GM23338 (cell line): Measurements from ENCODE around the gene RTN4RL2. TPM values are rescaled to one million over a fixed set of nuclear protein-coding genes. Genes with fewer than 3 reads are reported as not detected.

Experiments
- ATAC-seq: fragments of 200-7000 bp; cut with Tn5 transposase; 3 replicates; pipeline ENCODE4 v1.9.1; 2020
- DNase-seq: peaks from one replicate; pipeline ENCODE4 v3.0.0-alpha.2; 2015; ENCODE audit warnings: low spot score
- H2AFZ ChIP-seq: fragments of 200-600 bp; sonication (generic); 2 replicates; pipeline ENCODE4 v1.8.0; 2016; ENCODE audit warnings: antibody characterized with exemption, mild to moderate bottlenecking, moderate library complexity
- H3F3A ChIP-seq: fragments of 200-600 bp; sonication (generic); replicated peaks from 2 replicates; pipeline ENCODE4 v1.8.0; 2017; ENCODE audit warnings: antibody characterized with exemption, mixed run types, low read depth
- H3K27ac ChIP-seq: fragments of 200-600 bp; sonication (generic); 2 replicates; pipeline ENCODE4 v1.6.1; 2016; ENCODE audit warnings: low read depth
- H3K27me3 ChIP-seq: fragments of 200-600 bp; sonication (generic); 2 replicates; pipeline ENCODE4 v1.8.0; 2016; ENCODE audit warnings: mild to moderate bottlenecking, mixed run types, moderate library complexity; ENCODE audit not compliant: insufficient read depth
- H3K36me3 ChIP-seq: fragments of 200-600 bp; sonication (generic); 2 replicates; pipeline ENCODE4 v1.8.0; 2016; ENCODE audit warnings: mild to moderate bottlenecking; ENCODE audit not compliant: insufficient read depth
- H3K4me1 ChIP-seq: fragments of 200-600 bp; sonication (generic); 2 replicates; pipeline ENCODE4 v1.8.0; 2016; ENCODE audit warnings: mild to moderate bottlenecking, moderate library complexity; ENCODE audit not compliant: insufficient read depth
- H3K4me2 ChIP-seq: fragments of 200-600 bp; sonication (generic); 2 replicates; pipeline ENCODE4 v1.7.1; 2017; ENCODE audit warnings: mixed run types
- H3K4me3 ChIP-seq: fragments of 200-600 bp; sonication (generic); 2 replicates; pipeline ENCODE4 v1.6.1; 2016; ENCODE audit warnings: mixed run types
- H3K79me2 ChIP-seq: fragments of 200-600 bp; sonication (generic); replicated peaks from 2 replicates; pipeline ENCODE4 v1.8.0; 2017; ENCODE audit warnings: mild to moderate bottlenecking; ENCODE audit not compliant: insufficient read depth
- H3K9me2 ChIP-seq: fragments of 200-600 bp; sonication (generic); 2 replicates; pipeline ENCODE4 v1.8.0; 2017; ENCODE audit not compliant: insufficient read depth
- H4K20me1 ChIP-seq: fragments of 200-600 bp; sonication (generic); replicated peaks from 2 replicates; pipeline ENCODE4 v1.8.0; 2017; ENCODE audit warnings: mild to moderate bottlenecking; ENCODE audit not compliant: insufficient read depth
- H3K27ac Mint-ChIP-seq: 2 replicates; pipeline ENCODE4 v1.8.0; 2020; ENCODE audit warnings: inconsistent platforms, mild to moderate bottlenecking, moderate library complexity, mixed read lengths
- H3K27me3 Mint-ChIP-seq: 3 replicates; pipeline ENCODE4 v1.8.0; 2022; ENCODE audit warnings: low read depth, mild to moderate bottlenecking, moderate library complexity, mixed read lengths, inconsistent platforms; ENCODE audit not compliant: insufficient read depth, poor library complexity
- H3K36me3 Mint-ChIP-seq: 3 replicates; pipeline ENCODE4 v1.8.0; 2021; ENCODE audit warnings: low read depth, mild to moderate bottlenecking, inconsistent platforms, moderate library complexity, mixed read lengths
- H3K4me1 Mint-ChIP-seq: 3 replicates; pipeline ENCODE4 v1.8.0; 2020; ENCODE audit warnings: mild to moderate bottlenecking, inconsistent platforms, mixed read lengths
- H3K4me3 Mint-ChIP-seq: 3 replicates; pipeline ENCODE4 v1.8.0; 2021; ENCODE audit warnings: moderate library complexity, mild to moderate bottlenecking, inconsistent platforms, mixed read lengths
- H3K9me3 Mint-ChIP-seq: 3 replicates; pipeline ENCODE4 v1.8.0; 2020; ENCODE audit warnings: moderate library complexity, mild to moderate bottlenecking, inconsistent platforms, mixed read lengths
- CREB1 ChIP-seq: fragments of 250-450 bp; sonication (Bioruptor Pico); IDR thresholded peaks from 2 replicates; pipeline ENCODE4 v1.5.0; 2020; ENCODE audit warnings: low read depth, mild to moderate bottlenecking, moderate library complexity
- EZH2 ChIP-seq: fragments of 200-600 bp; sonication (generic); IDR thresholded peaks from one replicate; pipeline ENCODE4 v1.8.0; 2017; ENCODE audit warnings: antibody characterized with exemption, mild to moderate bottlenecking, low read depth; ENCODE audit not compliant: unreplicated experiment
- EZH2phosphoT487 ChIP-seq: fragments of 200-600 bp; sonication (generic); IDR thresholded peaks from one replicate; pipeline ENCODE4 v1.8.1; 2018; ENCODE audit warnings: antibody characterized with exemption; ENCODE audit not compliant: unreplicated experiment
- JUNB ChIP-seq: IDR thresholded peaks from one replicate; pipeline ENCODE4 v1.6.1; 2016; ENCODE audit warnings: antibody characterized with exemption; ENCODE audit not compliant: unreplicated experiment
- POLR2AphosphoS5 ChIP-seq: IDR thresholded peaks from 2 replicates; pipeline ENCODE4 v1.6.1; 2016; ENCODE audit warnings: antibody characterized with exemption, low read depth
- STAT1 ChIP-seq: IDR thresholded peaks from one replicate; pipeline ENCODE4 v1.6.1; 2016; ENCODE audit warnings: antibody characterized with exemption; ENCODE audit not compliant: unreplicated experiment
- ZNF114 ChIP-seq: fragments of 250-450 bp; sonication (Bioruptor Pico); IDR thresholded peaks from 2 replicates; pipeline ENCODE4 v1.5.0; 2020; ENCODE audit warnings: mild to moderate bottlenecking, moderate library complexity
- long read RNA-seq: library from polyadenylated mRNA; unstranded; transcript quantifications from one replicate; pipeline ENCODE4 v2.0.0, GENCODE V29; 2020; ENCODE audit not compliant: unreplicated experiment
- polyA plus RNA-seq: library from polyadenylated mRNA; unstranded; fragments of >200 nt; fragmentation: Nextera tagmentation; extraction: Ambion mirVana; gene quantifications from 2 replicates; pipeline ENCODE4 v1.2.1, GENCODE V29; 2016
- total RNA-seq: library from RNA; depleted of rRNA; stranded (reverse); fragments of >200 nt; shearing (Covaris generic); gene quantifications from 2 replicates; pipeline ENCODE4 v1.2.3, GENCODE V29; 2014; rRNA removed
- TF ChIP-seq, protein P1 (sequence below), 2 experiments: fragments of 200-600 bp in 1 of 2; sonication (generic) in 1 of 2; conservative IDR thresholded peaks; 2 replicates each; pipeline versions ENCODE4 v1.5.1 to v1.6.1; 2016 to 2017; ENCODE audit warnings: antibody characterized with exemption in 2 of 2, low read depth in 2 of 2, mild to moderate bottlenecking in 2 of 2, moderate library complexity in 1 of 2
- TF ChIP-seq, protein P2 (sequence below): IDR thresholded peaks from one replicate; pipeline ENCODE4 v1.6.1; 2018; ENCODE audit warnings: antibody characterized with exemption; ENCODE audit not compliant: unreplicated experiment

The RTN4RL2 gene
- 15.9 and 16.1 TPM in 2 replicates for total RNA-seq
- 13.1 and 13.9 TPM in 2 replicates for polyA plus RNA-seq
- long read RNA-seq, partial matches to known transcripts, result 0 of 3 reads
- long read RNA-seq, other reads (novel, unspliced or antisense), result 1 of 3 reads

DNA sequence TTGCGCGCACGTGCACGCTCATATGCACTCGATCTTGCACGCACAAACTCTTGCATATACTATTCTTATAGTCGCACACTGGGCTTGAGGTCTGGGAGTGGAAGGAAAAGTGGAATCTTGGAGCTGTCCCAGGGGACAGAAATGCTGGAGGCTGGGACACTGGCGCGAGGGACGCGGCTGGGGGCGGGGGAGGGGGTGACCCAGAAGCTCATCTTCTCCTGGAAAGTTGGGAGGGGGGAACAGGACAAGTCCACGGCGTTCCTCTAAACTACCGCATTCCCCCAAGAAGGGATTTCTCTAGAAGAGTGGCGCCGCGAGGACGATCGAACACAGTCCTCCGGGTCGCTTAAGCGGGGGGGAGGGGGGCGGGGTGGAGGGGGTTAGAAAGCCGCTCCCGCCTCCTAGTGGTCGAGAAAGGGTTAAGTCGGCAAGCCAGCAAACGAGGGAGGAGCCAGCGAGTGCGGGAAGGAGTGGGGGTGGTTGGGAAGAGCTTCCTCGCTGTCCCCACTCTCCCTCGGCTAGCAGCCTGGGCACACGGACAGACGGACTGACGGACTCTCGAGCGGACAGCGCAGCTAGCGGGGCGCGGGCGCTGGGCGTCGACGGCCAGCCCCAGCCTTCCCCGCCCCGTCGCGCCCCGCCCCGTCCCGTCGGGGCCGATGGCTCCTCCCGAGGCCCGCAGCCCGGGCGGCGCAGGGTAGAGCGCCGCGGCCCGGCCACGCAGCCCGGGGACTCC lies at the start of gene RTN4RL2:
TSS of gene RTN4RL2 (plus strand) at position 507 of the 736 bp plus-strand sequence. CDS start 338 bp downstream, outside the sequence.
- Mint-ChIP-seq H3K4me3 (peak within 1 kb of the TSS; percentile 85), H3K9me3 (no peaks in the 10 kb centered on the region; the same call in 1 of the 3 replicates), H3K27ac (no peak within 1 kb of the TSS), H3K4me1 (peaks cover 55% of the 10 kb centered on the region), H3K27me3 (peaks cover 52% of the 10 kb centered on the region), H3K36me3 (peaks cover 9% of the 10 kb centered on the region; the same call in 2 of the 3 replicates)
- Histone ChIP-seq H3K79me2 (peaks cover 17% of the 10 kb centered on the region), H3K27me3 (peaks cover 48% of the 10 kb centered on the region), H3K27ac (no peak within 1 kb of the TSS), H3K4me2 (peak within 1 kb of the TSS; percentile 100), H4K20me1 (no peaks in the 10 kb centered on the region; the same call in 1 of the 2 replicates), H2AFZ (peak within 1 kb of the TSS; percentile 97), H3K9me2 (no peaks in the 10 kb centered on the region), H3F3A (0 out of 2 replicates have a peak, but pooled peaks cover 6% of the 10 kb centered on the region), H3K4me3 (peak within 1 kb of the TSS; percentile 93), H3K4me1 (peaks cover 46% of the 10 kb centered on the region), H3K36me3 (no peaks in the 10 kb centered on the region)
- TF ChIP-seq, protein P1, sequence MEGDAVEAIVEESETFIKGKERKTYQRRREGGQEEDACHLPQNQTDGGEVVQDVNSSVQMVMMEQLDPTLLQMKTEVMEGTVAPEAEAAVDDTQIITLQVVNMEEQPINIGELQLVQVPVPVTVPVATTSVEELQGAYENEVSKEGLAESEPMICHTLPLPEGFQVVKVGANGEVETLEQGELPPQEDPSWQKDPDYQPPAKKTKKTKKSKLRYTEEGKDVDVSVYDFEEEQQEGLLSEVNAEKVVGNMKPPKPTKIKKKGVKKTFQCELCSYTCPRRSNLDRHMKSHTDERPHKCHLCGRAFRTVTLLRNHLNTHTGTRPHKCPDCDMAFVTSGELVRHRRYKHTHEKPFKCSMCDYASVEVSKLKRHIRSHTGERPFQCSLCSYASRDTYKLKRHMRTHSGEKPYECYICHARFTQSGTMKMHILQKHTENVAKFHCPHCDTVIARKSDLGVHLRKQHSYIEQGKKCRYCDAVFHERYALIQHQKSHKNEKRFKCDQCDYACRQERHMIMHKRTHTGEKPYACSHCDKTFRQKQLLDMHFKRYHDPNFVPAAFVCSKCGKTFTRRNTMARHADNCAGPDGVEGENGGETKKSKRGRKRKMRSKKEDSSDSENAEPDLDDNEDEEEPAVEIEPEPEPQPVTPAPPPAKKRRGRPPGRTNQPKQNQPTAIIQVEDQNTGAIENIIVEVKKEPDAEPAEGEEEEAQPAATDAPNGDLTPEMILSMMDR (conservative IDR thresholded peaks at IDR 0.05; ENCODE audit: low read depth in 2 of 2), result peak in 1 of 2 experiments; percentile 39; a peak in 2 of 4 replicates
- TF ChIP-seq, protein P2, sequence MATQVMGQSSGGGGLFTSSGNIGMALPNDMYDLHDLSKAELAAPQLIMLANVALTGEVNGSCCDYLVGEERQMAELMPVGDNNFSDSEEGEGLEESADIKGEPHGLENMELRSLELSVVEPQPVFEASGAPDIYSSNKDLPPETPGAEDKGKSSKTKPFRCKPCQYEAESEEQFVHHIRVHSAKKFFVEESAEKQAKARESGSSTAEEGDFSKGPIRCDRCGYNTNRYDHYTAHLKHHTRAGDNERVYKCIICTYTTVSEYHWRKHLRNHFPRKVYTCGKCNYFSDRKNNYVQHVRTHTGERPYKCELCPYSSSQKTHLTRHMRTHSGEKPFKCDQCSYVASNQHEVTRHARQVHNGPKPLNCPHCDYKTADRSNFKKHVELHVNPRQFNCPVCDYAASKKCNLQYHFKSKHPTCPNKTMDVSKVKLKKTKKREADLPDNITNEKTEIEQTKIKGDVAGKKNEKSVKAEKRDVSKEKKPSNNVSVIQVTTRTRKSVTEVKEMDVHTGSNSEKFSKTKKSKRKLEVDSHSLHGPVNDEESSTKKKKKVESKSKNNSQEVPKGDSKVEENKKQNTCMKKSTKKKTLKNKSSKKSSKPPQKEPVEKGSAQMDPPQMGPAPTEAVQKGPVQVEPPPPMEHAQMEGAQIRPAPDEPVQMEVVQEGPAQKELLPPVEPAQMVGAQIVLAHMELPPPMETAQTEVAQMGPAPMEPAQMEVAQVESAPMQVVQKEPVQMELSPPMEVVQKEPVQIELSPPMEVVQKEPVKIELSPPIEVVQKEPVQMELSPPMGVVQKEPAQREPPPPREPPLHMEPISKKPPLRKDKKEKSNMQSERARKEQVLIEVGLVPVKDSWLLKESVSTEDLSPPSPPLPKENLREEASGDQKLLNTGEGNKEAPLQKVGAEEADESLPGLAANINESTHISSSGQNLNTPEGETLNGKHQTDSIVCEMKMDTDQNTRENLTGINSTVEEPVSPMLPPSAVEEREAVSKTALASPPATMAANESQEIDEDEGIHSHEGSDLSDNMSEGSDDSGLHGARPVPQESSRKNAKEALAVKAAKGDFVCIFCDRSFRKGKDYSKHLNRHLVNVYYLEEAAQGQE, result no peak
- peak; percentile 49; the same call in 1 of the 2 replicates for TF ChIP-seq POLR2AphosphoS5
- TF ChIP-seq STAT1, result no peak
- DNase-seq (peak; percentile 94), ATAC-seq (peak; percentile 8)

DNA sequence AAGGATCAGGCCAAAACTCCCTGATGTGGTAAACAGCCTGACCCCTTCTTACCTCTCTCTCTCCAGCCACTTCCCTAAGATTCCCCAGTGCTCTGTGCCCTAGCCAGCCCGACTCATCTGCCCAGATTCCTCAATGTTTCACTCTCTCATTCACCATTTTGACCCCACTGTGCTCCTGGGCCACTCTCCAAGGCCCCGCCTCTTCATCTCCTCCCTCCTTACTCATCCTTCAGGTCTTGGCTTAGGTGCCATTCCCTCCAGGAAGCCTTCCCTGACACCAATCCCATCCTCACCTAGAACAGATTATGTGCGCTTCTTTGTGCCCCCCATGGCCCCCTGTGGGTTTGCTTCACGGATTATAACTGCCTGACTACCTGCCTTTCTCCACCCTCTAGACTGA lies 46.6 kb upstream of the RTN4RL2 start:
- Histone ChIP-seq H3K9me2 (no peaks in the 10 kb centered on the region), H3K27me3 (no peaks in the 10 kb centered on the region), H2AFZ (no peak overlapping the region), H3K27ac (no peak overlapping the region), H3K36me3 (peaks cover 25% of the 10 kb centered on the region), H3K79me2 (no peaks in the 10 kb centered on the region), H3F3A (no peaks in the 10 kb centered on the region), H3K4me2 (no peak overlapping the region), H3K4me1 (no peaks in the 10 kb centered on the region), H3K4me3 (no peak overlapping the region), H4K20me1 (peaks cover 4% of the 10 kb centered on the region)
- Mint-ChIP-seq H3K4me1 (peaks cover 10% of the 10 kb centered on the region), H3K9me3 (no peaks in the 10 kb centered on the region), H3K27ac (no peak overlapping the region), H3K36me3 (peaks cover 77% of the 10 kb centered on the region), H3K27me3 (no peaks in the 10 kb centered on the region), H3K4me3 (no peak overlapping the region)
- no peak for DNase-seq
- ATAC-seq, result no peak
- TF ChIP-seq JUNB (no peak), CREB1 (CRISPR knock-in tag) (no peak), STAT1 (no peak), EZH2 (no peak), EZH2phosphoT487 (no peak), ZNF114 (no peak)
